Amygdala (tissue), 56 donors: ENCODE results near the gene ZNF501.

Experiments
- DNase-seq, 56 donors: peaks; one replicate each; lab custom pipeline; 2025; lab: John Stamatoyannopoulos, UW

The ZNF501 gene

GRCh38 chr3:44729384-44729910 is at the start of gene ZNF501:
ZNF501 (plus strand) TSS chr3:44729635; CDS start chr3:44734422, 4,787 bp downstream.
- peak; percentile 1 to 91 (median 76) for DNase-seq

- no peak for DNase-seq
Measured at GRCh38 chr3:44680921-44681455, 48.4 kb upstream of the ZNF501 start.

GRCh38 chr3:44682182-44682896 is 47.1 kb upstream of the ZNF501 start:
- DNase-seq = no peak

- peak in 50 of 56 donors; percentile 2 to 74 (median 38) for DNase-seq
Measured at GRCh38 chr3:44685128-44685800, 44.2 kb upstream of the ZNF501 start.

GRCh38 chr3:44687898-44688297 is 41.5 kb upstream of the ZNF501 start:
- no peak for DNase-seq

DNA sequence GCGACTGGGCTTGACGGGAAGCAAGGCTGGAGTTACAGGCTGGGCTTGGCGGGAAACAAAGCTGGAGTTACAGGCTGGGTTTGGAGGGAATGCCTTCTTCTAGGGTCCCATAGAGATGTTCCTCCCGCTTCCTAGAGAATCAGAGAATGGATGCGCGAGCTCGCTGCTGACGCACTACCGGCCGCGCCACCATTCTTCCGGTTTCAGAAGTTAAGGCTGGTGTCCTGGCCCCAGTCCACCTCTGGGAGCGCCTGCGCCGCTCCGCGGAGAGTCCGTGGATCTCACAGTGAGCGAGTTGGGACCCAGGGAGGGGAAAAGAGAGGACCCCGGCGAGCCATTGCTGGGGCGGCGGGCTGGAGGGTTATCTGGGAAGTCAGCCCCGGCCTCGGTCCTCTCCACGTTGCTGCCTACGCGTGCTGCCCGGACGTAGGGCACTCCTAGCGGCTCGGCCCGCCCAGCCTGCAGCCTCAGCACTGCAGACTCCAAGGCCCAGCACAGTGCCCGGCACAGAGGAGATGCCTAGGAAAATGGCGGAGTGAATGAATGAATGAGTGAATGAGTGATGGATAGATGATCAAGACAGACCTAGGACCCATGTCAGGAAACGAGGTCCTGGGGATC is 16.9 kb upstream of the ZNF501 start, which contains the start of gene ZNF502:
Gene ZNF502 (plus strand): TSS at position 206 of the 621 bp plus-strand sequence. CDS start 7,602 bp downstream, outside the sequence.
- peak; percentile 13 to 94 (median 78) for DNase-seq

DNA sequence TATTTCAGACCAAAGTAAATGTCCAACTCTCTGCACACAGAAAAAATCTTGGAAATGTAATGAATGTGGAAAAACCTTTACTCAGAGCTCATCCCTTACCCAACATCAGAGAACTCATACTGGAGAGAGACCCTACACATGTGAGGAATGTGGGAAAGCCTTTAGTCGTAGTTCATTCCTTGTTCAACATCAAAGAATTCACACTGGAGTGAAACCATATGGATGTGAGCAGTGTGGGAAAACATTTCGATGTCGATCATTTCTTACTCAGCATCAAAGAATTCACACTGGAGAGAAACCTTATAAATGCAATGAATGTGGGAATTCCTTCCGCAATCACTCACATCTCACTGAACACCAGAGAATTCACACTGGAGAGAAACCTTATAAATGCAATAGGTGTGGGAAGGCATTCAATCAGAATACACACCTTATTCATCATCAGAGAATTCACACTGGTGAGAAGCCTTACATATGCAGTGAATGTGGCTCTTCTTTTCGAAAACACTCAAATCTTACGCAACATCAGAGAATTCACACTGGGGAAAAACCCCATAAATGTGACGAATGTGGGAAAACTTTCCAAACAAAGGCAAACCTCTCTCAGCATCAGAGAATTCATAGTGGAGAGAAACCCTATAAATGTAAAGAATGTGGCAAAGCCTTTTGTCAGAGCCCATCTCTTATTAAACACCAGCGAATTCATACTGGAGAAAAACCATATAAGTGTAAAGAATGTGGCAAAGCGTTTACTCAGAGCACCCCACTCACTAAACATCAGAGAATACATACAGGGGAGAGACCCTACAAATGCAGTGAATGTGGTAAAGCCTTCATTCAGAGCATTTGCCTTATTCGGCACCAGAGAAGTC is 8.0 kb upstream of the ZNF501 start:
- no peak for DNase-seq

DNA sequence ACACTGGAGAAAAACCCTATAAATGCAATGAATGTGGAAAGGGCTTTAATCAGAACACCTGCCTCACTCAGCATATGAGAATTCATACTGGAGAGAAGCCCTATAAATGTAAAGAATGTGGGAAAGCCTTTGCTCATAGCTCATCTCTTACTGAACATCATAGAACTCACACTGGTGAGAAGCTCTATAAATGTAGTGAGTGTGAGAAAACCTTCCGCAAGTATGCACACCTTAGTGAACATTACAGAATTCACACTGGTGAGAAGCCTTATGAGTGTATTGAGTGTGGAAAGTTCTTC is 7.4 kb upstream of the ZNF501 start:
- no peak for DNase-seq

DNA sequence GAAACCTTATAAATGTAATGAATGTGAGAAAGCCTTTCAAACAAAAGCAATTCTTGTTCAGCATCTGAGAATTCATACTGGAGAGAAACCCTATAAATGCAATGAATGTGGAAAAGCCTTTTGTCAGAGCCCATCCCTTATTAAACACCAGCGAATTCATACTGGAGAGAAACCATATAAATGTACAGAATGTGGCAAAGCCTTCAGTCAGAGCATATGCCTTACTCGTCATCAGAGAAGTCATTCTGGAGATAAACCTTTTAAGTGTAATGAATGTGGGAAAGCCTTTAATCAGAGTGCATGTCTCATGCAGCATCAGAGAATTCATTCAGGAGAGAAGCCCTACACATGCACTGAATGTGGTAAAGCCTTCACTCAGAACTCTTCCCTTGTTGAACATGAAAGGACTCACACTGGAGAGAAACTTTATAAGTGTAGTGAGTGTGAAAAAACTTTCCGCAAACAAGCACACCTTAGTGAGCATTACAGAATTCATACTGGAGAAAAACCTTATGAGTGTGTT is 5.3 kb downstream of the ZNF501 start:
- no peak for DNase-seq

- DNase-seq = no peak
Measured at GRCh38 chr3:44761101-44761423, 31.6 kb downstream of the ZNF501 start.

DNA sequence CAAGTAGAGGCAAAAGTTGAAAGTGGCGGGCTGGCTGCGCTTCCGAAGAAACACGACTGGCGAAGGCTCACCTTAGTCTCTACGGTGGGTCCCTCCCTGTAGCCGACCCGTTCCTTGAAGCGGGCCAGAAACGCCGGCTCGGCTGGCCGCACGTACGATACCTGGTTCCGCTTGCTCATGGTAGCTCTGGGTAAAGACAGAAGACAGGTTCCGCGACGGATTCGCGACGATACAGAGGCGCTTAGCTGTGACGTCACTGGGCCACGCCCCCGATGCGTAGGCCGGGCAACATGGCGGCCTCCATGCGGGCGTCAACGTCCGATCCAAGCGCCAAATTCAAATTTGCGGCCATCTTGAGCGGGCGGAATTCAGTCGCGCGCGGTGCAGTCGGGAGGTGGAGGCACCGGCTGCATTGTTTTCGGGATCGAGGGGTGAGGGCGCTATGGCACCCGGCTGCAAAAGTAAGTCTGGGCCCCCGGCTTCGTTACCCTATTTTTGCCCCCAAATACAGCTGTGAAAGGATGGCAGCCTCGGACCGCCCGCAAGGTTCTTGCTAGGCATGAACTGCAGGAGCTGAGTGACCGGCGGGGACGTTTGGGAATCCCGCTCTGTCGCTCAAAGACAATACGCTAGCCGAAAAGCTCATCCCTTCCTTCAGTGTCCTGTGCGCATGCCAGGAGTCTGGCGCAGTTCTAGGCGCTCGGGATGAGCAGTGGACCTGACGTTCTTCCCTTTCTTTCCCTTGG is 32.2 kb downstream of the ZNF501 start, which contains the start of the genes KIAA1143 and KIF15:
Gene KIAA1143 (minus strand): TSS at position 196 of the 746 bp plus-strand sequence. CDS start 17 bp downstream, at position 179.
Gene KIF15 (plus strand): TSS at position 371 of the 746 bp plus-strand sequence. CDS start 72 bp downstream, at position 443.
- DNase-seq = peak; percentile 60 to 97 (median 86)

DNA sequence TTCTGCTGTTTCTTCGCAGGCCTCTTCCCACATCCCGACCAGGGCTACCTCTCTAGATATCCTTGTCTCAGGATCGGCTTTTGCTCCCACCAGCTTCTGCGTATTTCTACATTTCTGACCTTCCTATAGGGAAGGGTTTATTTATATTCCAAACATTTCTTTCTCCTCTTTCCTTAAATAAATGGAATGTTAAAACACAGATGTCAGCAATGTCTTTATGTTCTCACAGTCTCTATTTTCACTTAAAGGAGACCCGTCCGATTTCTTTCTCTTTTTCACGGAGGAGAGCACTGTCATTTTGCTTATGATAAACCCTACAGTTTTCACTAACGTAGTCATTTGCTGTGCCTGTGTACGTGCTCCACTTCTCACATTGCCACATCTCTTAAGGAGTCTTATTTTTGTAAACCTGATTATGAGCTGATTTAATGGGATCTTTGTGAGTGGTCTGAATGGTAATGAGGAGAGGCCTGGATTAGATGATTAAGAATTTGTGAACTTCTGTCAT is 32.8 kb downstream of the ZNF501 start:
- DNase-seq = no peak

GRCh38 chr3:44762690-44763089 is 33.3 kb downstream of the ZNF501 start:
- DNase-seq = no peak

GRCh38 chr3:44764248-44764647 is 34.8 kb downstream of the ZNF501 start:
- DNase-seq = no peak

DNA sequence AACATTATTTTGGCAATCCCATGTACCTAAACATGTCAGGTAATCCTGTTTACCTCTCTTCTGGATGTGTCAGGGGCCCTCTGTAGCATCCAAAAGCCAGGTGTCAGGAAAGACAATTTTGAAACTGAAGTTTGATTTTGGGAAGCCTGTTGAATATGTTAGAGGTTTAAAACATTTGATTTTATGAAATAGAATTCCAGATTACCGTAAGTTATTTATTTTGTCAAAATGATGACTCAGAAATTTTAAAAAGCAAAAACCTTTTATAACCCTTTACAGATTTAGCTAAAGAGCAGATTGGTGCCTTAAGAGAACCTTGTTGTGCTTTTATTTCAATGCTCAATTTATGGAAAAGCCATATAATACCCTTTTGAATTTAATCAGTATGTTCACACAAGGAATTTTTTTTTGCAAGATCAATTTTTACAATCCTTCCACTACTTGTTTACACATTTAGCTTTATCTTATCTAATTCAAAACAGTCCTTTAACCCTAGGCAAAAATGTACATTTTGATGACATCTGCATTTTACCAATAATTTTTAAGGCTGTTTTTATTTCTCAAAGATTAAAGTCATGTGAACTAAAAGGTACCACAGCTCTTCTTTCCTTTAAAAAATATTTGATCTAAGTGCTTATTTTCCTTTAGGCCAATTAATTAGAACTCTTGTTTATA is 42.1 kb downstream of the ZNF501 start:
- DNase-seq = no peak

DNA sequence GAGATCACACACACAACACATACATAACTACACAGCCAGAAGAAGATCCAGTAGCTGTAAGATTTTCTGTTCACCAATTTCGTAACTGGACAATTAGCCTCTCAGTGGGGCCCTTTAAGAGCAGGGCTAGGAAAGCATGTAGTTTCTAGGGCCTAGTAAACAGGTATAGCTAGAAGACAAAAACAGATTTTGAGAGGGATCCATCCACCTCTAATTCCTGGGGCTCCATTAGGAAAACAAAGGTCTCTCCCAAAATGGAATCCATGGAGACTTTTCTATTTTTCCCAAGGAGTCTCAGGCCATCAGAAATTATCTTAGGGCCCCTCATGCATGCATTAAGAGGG is 42.6 kb downstream of the ZNF501 start:
- no peak for DNase-seq

GRCh38 chr3:44782891-44783290 is 53.5 kb downstream of the ZNF501 start:
- DNase-seq = no peak
